ENCODE results near the gene FEM1A. TPM values are rescaled to one million over a fixed set of nuclear protein-coding genes. Genes with fewer than 3 reads are reported as not detected.

FEM1A gene
- total and polyA plus RNA-seq, 9 of the 15 experiments (the other 6 are each of a cell fraction or from before 2014, with no cell fraction given): 0.08 to 19.0 (median 6.8) TPM

DNA sequence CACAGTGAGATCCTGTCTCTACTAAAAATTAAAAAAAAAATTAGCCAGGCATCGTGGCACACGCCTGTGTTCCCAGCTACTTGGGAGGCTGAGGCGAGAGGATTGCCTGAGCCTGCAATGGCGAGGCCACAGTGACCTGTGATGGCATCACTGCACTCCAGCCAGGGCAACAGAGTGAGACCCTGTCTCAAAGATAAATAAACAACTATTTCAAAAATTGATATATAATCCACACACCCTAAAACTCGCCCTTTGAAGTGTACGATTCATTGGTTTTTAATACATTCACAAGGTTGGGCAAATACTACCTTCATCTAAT lies 52.1 kb downstream of the FEM1A start:
- H3K9me1 ChIP-seq (ENCODE audit: control insufficient read depth, insufficient read depth, low read length): peaks cover 5% of the 10 kb centered on the region
- FAIRE-seq (no peak), DNase-seq (ENCODE audit: extremely low read depth in 1 of 4, low spot score in 3 of 4) (no peak), ATAC-seq (no peak)
- H3K9me3 ChIP-seq (replicated peaks; ENCODE audit: control insufficient read depth, insufficient read depth, low read depth, low read length): no peaks in the 10 kb centered on the region
- H4K20me1 ChIP-seq (replicated peaks; ENCODE audit: control insufficient read depth, insufficient read depth, low read length): no peaks in the 10 kb centered on the region
- in situ Hi-C loops (cut with MboI) (no loop called here), intact Hi-C loops (cut with micrococcal nuclease) (no loop called here)
- H3K27ac ChIP-seq (ENCODE audit: extremely low read depth, low read depth, low read length): no peak overlapping the region
- no TSS peak for BruUV-seq (replicated peaks)
- no peaks in the 10 kb centered on the region; the same call in 2 of the 3 replicates for H3K79me2 ChIP-seq (ENCODE audit: control insufficient read depth, insufficient read depth, low read length)
- H3K9ac ChIP-seq (ENCODE audit: insufficient read depth in 1 of 2, low read depth in 2 of 2, low read length in 2 of 2): no peak overlapping the region
- no peak for TF ChIP-seq HOXB6 (CRISPR knock-in tag; IDR thresholded peaks at IDR 0.05; ENCODE audit: borderline replicate concordance)
- no peak for TF ChIP-seq ZNF764 (CRISPR knock-in tag; IDR thresholded peaks at IDR 0.05; ENCODE audit: low read depth)
- TF ChIP-seq ZNF121 (CRISPR knock-in tag; conservative IDR thresholded peaks at IDR 0.05): peak; percentile 88
- no peak for TF ChIP-seq POLR2AphosphoS2 (IDR thresholded peaks at IDR 0.05; ENCODE audit: low read length)
- no peaks in the 10 kb centered on the region for H3K27me3 ChIP-seq (ENCODE audit: control insufficient read depth in 2 of 2, insufficient read depth in 2 of 2, low read length in 2 of 2)
- 100% methylated on average over 6 of the region's 6 CpGs for WGBS (ENCODE audit: insufficient coverage, low coverage, missing lambda C conversion rate)
- H3K36me3 ChIP-seq (ENCODE audit: control insufficient read depth, insufficient read depth, low read length): peaks cover 59% of the 10 kb centered on the region
- no peak overlapping the region for H2AFZ ChIP-seq (ENCODE audit: low read depth, low read length)
- peaks cover 5 to 11% of the 10 kb centered on the region in 2 experiments; a peak in 4 of 5 replicates for H3K4me1 ChIP-seq (replicated peaks in 1 of 2; ENCODE audit: control insufficient read depth in 2 of 2, insufficient read depth in 2 of 2, low read length in 2 of 2)
- no peak overlapping the region for H3K4me3 ChIP-seq
- H3K4me2 ChIP-seq (ENCODE audit: insufficient read depth, low read length): no peak overlapping the region
- POLR2A ChIA-PET: no interaction called here
- CTCF ChIA-PET (ENCODE audit: low intra/inter-chr PET ratio): no interaction called here

DNA sequence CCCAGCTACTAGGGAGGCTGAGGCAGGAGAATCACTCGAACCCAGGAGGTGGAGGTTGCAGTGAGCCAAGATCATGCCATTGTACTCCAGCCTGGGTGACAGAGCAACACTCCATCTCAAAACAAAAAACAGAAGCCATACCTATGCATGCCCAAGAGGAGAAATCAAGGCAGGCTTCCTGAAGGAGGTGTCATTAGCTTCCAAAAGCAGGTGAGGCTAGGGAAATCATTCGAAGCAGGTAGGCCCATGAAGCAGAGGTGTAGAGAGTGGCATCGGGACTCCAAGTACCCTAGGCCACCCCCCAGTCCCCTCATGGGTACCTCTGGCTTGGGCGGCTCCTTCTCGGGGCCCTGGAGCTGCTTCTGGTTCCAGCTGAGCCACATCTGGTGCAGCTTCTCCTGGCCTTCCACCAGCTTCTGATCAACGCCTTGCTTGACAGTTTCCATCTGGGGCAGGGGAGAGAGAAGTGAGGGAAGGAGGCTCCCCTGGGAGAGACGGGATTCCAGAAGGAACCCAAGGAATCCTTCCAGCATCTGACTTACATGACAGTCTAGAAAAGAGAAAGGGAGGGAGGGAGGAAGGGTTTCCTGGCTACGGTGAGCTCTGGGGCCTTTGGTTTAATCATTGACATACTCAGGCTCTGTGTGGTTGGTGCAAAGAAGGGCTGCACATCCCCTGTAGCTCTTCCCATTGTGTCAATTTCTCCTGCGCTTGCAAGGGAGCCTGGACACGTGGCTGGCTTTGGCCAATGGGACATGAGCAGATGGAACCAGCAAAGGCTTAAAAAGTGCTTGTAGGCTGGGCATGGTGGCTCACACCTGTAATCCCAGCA lies 53.0 kb downstream of the FEM1A start:
- Histone ChIP-seq H3K27ac (ENCODE audit: extremely low read depth, low read depth, low read length) (no peak overlapping the region), H3K79me2 (ENCODE audit: control insufficient read depth, insufficient read depth, low read length) (no peaks in the 10 kb centered on the region; the same call in 2 of the 3 replicates), H3K36me3 (ENCODE audit: control insufficient read depth, insufficient read depth, low read length) (peaks cover 52% of the 10 kb centered on the region; the same call in 2 of the 3 replicates), H3K4me2 (ENCODE audit: insufficient read depth, low read length) (no peak overlapping the region), H3K9ac (ENCODE audit: insufficient read depth in 1 of 2, low read depth in 2 of 2, low read length in 2 of 2) (no peak overlapping the region), H4K20me1 (replicated peaks; ENCODE audit: control insufficient read depth, insufficient read depth, low read length) (no peaks in the 10 kb centered on the region), H3K4me3 (no peak overlapping the region), H3K27me3 (ENCODE audit: control insufficient read depth in 2 of 2, insufficient read depth in 2 of 2, low read length in 2 of 2) (no peaks in the 10 kb centered on the region), H3K9me3 (replicated peaks; ENCODE audit: control insufficient read depth, insufficient read depth, low read depth, low read length) (no peaks in the 10 kb centered on the region), H3K4me1 (replicated peaks in 1 of 2; ENCODE audit: control insufficient read depth in 2 of 2, insufficient read depth in 2 of 2, low read length in 2 of 2) (peaks cover 5 to 8% of the 10 kb centered on the region in 2 experiments; a peak in 4 of 5 replicates), H2AFZ (ENCODE audit: low read depth, low read length) (no peak overlapping the region), H3K9me1 (ENCODE audit: control insufficient read depth, insufficient read depth, low read length) (no peaks in the 10 kb centered on the region)
- no peak for ATAC-seq
- in situ Hi-C loops (cut with MboI): no loop called here
- 69% methylated on average over 8 of the region's 10 CpGs for WGBS (ENCODE audit: insufficient coverage, low coverage, missing lambda C conversion rate)
- intact Hi-C loops (cut with micrococcal nuclease): no loop called here
- DNase-seq (ENCODE audit: extremely low read depth in 1 of 4, low spot score in 3 of 4): peak in 1 of 4 experiments; percentile 6
- ChIA-PET POLR2A (interaction anchor here (0.6 to 0.9 kb wide), 3 partner anchors 52 to 684 kb away, joined by 3 to 5 read pairs (median 4); no protein-coding TSS in a partner anchor), CTCF (ENCODE audit: low intra/inter-chr PET ratio) (no interaction called here)
- BruUV-seq (replicated peaks): no TSS peak
- FAIRE-seq: no peak
- no peak for TF ChIP-seq ZNF444 (CRISPR knock-in tag; IDR thresholded peaks at IDR 0.05)
- TF ChIP-seq, protein P1, sequence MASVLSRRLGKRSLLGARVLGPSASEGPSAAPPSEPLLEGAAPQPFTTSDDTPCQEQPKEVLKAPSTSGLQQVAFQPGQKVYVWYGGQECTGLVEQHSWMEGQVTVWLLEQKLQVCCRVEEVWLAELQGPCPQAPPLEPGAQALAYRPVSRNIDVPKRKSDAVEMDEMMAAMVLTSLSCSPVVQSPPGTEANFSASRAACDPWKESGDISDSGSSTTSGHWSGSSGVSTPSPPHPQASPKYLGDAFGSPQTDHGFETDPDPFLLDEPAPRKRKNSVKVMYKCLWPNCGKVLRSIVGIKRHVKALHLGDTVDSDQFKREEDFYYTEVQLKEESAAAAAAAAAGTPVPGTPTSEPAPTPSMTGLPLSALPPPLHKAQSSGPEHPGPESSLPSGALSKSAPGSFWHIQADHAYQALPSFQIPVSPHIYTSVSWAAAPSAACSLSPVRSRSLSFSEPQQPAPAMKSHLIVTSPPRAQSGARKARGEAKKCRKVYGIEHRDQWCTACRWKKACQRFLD (CRISPR knock-in tag; IDR thresholded peaks at IDR 0.05): no peak
- TF ChIP-seq POLR2A (conservative IDR thresholded peaks at IDR 0.05): no peak
- TF ChIP-seq MXI1 (IDR thresholded peaks at IDR 0.05; ENCODE audit: low read depth, low read length): no peak
- no peak for TF ChIP-seq SLC30A9 (CRISPR knock-in tag; IDR thresholded peaks at IDR 0.05)
- TF ChIP-seq RHOXF2B (CRISPR knock-in tag; conservative IDR thresholded peaks at IDR 0.05): no peak
- no peak for TF ChIP-seq ZNF316 (IDR thresholded peaks at IDR 0.05)
- TF ChIP-seq, protein P2, sequence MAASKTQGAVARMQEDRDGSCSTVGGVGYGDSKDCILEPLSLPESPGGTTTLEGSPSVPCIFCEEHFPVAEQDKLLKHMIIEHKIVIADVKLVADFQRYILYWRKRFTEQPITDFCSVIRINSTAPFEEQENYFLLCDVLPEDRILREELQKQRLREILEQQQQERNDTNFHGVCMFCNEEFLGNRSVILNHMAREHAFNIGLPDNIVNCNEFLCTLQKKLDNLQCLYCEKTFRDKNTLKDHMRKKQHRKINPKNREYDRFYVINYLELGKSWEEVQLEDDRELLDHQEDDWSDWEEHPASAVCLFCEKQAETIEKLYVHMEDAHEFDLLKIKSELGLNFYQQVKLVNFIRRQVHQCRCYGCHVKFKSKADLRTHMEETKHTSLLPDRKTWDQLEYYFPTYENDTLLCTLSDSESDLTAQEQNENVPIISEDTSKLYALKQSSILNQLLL (CRISPR knock-in tag; IDR thresholded peaks at IDR 0.05; ENCODE audit: borderline replicate concordance): no peak
- TF ChIP-seq CBX1 (IDR thresholded peaks at IDR 0.05; ENCODE audit: low read depth): no peak
- TF ChIP-seq PHB2 (IDR thresholded peaks at IDR 0.05; ENCODE audit: low read depth): no peak
- peak; percentile 62; the same call in 1 of the 2 replicates for TF ChIP-seq ZNF436 (CRISPR knock-in tag; IDR thresholded peaks at IDR 0.05)
